GM12872 (cell line): Measurements from ENCODE around the gene ALDH1L1.

ENCODE experiments used
- TF ChIP-seq, protein P1 (sequence below): IDR thresholded peaks from 3 replicates; pipeline ENCODE4 v1.5.1; 2011; ENCODE audit warnings: low read depth, mild to moderate bottlenecking, low read length, moderate library complexity; ENCODE audit not compliant: insufficient read depth

Gene ALDH1L1

DNA sequence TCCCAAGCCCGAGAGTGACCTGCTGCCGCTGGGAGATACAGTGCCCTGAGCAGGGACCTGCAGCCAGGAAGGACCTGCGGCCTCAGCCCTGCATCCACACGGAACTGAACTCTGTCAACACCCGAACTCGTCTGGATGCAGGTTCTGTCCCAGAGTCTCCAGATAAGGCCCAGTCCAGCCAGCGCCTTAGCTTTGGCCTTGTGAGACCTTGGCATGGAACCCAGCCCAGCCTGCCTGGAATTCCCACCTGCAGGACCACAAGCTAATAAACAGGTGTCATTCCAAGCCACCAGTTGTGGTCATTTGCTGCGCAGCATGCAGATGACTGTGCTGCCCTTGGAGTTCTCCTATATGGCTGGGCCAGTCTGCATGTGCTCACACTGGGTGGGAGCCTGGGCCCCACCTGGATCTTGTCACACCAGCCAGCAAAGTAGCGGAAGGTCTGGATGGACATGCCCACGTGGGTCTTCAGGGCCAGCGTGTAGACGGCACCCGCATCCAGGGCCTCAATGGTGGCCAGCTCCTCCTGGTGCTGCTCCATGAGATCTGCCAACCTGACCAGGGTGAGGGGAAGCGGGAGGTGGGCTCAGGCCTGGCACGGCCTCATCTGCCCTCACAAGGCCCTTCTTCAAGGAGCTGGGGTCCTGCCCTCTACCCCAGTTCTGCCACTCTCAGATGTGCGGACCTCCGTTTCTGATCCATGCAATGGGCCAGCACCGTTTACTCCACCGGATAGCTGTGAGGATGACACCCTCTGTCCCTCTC is 49.2 kb downstream of the ALDH1L1 start:
- TF ChIP-seq, protein P1, sequence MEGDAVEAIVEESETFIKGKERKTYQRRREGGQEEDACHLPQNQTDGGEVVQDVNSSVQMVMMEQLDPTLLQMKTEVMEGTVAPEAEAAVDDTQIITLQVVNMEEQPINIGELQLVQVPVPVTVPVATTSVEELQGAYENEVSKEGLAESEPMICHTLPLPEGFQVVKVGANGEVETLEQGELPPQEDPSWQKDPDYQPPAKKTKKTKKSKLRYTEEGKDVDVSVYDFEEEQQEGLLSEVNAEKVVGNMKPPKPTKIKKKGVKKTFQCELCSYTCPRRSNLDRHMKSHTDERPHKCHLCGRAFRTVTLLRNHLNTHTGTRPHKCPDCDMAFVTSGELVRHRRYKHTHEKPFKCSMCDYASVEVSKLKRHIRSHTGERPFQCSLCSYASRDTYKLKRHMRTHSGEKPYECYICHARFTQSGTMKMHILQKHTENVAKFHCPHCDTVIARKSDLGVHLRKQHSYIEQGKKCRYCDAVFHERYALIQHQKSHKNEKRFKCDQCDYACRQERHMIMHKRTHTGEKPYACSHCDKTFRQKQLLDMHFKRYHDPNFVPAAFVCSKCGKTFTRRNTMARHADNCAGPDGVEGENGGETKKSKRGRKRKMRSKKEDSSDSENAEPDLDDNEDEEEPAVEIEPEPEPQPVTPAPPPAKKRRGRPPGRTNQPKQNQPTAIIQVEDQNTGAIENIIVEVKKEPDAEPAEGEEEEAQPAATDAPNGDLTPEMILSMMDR: no peak

DNA sequence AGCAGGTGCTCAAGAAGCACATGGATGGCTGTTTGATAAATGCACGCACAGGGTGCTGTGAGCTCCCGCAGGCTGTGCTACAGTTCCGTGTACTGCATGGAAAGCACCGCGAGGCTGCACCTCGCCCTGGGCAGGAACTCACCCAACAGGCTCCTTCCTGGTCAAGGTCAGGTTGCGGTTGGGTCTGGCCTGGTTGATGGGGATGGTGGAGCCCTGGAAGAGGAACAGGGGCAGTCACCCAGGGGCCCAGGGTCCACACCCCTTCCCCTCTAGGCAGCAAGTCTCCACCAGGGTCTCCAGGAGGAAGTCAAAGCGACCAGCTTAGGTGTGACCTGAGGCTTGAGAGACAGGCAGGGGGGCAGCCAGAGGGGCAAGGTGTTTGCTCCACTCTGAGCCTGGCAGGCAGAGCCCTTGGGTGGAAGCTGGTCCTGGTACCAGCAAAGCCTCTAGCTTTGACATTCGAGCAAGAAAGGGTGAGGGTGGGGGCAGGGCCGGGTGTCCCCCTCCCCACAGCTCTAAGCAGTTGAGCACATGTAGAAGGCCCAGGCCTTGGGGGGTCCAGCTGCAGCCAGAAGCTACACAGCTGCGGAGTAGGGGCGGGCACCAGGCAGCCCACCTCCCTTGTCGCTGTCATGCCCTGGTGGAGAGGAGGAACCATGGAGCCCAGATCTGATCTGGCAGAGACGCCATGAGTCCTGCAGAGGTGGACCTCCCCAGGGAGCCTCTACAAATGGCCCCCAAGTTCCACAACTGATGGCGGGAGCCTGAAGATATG is 50.1 kb downstream of the ALDH1L1 start:
- TF ChIP-seq, protein P1: no peak

DNA sequence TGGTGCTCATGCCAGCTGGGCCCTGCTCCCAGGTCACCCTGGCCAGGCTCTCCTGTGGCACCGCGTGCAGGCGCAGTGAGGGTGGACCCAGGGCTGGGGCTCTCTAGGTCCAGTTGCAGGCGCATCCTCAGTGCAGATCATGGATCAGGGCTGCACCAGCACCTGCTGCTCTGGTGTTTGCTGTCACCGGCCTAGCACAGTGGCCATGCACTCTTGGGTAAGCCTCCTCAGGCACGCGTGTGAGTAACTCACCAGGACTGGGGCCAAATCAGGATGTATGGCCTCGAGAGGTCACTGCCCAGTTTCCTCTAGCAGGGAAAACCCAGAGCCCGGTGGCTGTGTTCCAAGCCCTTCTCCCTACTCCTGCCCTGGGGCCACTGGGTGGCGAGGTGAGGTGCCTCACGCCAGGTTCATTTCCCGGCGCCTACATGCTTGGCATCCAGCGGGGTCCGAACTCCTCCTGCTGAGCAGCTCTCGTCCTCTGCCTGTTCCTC is 50.9 kb downstream of the ALDH1L1 start:
- TF ChIP-seq, protein P1: no peak

DNA sequence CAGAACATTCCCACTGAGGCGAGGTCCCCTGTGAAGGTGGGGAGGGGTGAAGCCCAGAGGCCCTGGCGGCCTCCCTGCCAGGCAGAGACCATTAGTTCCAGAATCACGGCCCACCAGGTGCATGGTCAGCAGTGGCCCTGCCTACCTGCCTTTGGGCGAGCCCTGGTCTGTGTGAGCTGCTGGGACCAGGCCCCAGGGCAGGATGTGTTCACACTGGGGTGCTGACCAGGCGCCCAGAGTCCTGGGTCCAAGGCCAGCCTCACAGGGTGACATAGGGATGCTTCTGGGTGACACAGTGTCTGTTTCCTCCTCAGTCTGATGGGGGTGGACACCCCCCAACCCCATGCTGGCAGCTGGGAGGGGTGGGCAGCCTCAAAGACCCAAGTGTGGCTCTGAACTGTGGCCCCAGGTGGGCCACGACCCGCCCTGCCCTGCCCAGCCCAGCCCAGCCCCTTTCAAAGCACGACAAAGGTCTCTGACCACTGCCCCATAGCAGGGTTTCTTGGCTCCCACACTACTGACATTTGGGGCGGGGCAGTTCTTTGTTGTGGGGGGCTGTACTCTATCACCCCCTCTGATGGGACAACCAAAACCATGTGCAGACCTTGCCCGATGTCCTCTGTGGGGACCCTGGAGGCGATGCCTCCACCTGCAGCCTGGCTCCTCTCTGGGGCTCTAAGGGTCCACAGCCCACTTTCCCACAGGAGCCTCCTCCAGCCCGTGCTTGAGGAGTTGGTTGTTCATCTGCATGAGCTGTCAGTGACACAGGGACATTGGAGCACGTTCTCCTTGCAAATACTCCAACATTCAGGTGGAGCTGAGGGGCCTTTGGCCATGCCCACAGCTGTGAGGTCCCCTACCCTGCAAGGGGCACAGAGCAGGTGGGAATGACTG is 51.6 kb downstream of the ALDH1L1 start:
- TF ChIP-seq, protein P1: no peak

DNA sequence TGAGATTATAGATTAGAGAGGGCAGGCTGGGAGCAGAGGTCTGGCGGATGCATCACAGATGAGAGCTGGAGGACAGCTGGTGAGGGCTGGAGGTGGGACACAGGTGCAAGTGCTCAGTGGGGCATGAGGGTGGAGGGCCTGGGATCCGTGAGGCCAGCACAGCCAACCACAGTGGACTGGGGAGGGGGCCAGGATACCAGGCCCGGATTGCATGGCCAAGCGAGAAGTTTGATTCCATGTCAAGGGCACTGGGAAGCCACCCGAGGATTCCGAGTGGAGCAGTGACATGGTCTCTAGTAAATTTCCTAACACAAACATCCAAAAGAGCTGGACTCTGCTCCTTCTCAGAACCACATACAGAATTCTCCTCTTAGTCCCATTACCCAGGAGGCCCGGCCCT is 52.5 kb downstream of the ALDH1L1 start:
- TF ChIP-seq, protein P1: no peak

DNA sequence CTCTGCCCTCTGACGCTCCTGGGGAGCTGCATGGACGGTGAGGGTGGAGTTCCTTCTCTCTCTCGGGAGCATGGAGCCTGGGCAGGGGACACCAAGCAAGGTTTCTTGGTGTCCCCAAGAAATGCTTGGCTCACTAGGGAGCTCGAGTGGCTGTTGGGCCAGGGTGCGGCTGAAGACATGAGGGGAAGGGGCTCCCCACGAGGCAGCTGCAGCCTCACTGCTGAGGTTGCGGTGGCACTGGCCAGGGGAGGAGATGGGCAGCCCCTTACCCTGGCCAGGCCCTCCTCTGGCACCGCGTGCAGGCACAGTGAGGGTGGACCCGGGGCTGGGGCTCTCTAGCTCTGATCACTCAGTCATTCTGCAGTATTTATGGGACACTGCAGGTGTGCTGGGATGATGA is 52.9 kb downstream of the ALDH1L1 start:
- TF ChIP-seq, protein P1: no peak
